ENCODE results near the gene C2CD4A.

DNA sequence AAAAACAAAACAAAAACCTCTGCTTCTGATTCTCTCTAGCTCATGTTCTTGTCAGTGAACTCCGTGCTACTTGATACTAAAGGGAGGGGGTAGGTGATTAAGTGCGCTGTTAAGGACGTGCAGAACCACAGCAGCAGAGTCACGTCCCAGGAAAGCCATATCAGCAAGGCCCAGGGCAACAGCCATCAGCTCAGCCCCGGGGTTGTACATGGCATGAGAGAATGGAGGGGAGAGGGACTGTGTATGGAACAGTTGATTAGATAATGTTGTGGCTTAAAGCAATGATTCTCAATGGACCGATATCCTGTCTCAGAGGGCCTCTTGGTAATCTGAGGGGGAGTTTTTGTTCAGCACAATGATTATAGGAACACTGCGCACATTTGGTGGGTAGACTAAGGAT, 27.6 kb downstream of the C2CD4A start:
- no peak for TF ChIP-seq YY1 (IDR thresholded peaks at IDR 0.05; ENCODE audit: low read depth)
- TF ChIP-seq, protein P1, sequence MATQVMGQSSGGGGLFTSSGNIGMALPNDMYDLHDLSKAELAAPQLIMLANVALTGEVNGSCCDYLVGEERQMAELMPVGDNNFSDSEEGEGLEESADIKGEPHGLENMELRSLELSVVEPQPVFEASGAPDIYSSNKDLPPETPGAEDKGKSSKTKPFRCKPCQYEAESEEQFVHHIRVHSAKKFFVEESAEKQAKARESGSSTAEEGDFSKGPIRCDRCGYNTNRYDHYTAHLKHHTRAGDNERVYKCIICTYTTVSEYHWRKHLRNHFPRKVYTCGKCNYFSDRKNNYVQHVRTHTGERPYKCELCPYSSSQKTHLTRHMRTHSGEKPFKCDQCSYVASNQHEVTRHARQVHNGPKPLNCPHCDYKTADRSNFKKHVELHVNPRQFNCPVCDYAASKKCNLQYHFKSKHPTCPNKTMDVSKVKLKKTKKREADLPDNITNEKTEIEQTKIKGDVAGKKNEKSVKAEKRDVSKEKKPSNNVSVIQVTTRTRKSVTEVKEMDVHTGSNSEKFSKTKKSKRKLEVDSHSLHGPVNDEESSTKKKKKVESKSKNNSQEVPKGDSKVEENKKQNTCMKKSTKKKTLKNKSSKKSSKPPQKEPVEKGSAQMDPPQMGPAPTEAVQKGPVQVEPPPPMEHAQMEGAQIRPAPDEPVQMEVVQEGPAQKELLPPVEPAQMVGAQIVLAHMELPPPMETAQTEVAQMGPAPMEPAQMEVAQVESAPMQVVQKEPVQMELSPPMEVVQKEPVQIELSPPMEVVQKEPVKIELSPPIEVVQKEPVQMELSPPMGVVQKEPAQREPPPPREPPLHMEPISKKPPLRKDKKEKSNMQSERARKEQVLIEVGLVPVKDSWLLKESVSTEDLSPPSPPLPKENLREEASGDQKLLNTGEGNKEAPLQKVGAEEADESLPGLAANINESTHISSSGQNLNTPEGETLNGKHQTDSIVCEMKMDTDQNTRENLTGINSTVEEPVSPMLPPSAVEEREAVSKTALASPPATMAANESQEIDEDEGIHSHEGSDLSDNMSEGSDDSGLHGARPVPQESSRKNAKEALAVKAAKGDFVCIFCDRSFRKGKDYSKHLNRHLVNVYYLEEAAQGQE (IDR thresholded peaks at IDR 0.05; ENCODE audit: low read depth) = no peak
- no peak for TF ChIP-seq TEAD4 (IDR thresholded peaks at IDR 0.05)
- no peak for TF ChIP-seq CREB1 (IDR thresholded peaks at IDR 0.05; ENCODE audit: low read depth)
- TF ChIP-seq EP300 (IDR thresholded peaks at IDR 0.05; ENCODE audit: borderline replicate concordance) = no peak
- TF ChIP-seq RAD21 (IDR thresholded peaks at IDR 0.05; ENCODE audit: low read depth) = no peak
- TF ChIP-seq FOXM1 (IDR thresholded peaks at IDR 0.05; ENCODE audit: borderline replicate concordance, low read depth) = no peak
- TF ChIP-seq, protein P2, sequence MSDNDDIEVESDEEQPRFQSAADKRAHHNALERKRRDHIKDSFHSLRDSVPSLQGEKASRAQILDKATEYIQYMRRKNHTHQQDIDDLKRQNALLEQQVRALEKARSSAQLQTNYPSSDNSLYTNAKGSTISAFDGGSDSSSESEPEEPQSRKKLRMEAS (IDR thresholded peaks at IDR 0.05) = no peak
- TF ChIP-seq NFIC (IDR thresholded peaks at IDR 0.05) = no peak
- no peak for TF ChIP-seq TAF1 (IDR thresholded peaks at IDR 0.05; ENCODE audit: low read depth)
- TF ChIP-seq CEBPB (IDR thresholded peaks at IDR 0.05) = no peak
- no peak for TF ChIP-seq EGR1 (IDR thresholded peaks at IDR 0.05)

All from Ishikawa (cell line).